ENCODE data around the gene PAPPA. TPM values are rescaled to one million over a fixed set of nuclear protein-coding genes. Genes with fewer than 3 reads are reported as not detected.

Gene PAPPA
- total RNA-seq, 2 donors from 2014 or later, result 2.4 to 9.8 TPM

- no peak for DNase-seq
- no peak for ATAC-seq
- intact Hi-C loops (cut with DNase I), result no loop called here
These were observed 265.6 kb downstream of the PAPPA start for GRCh38 chr9:116419181-116419580.

GRCh38 chr9:116420993-116421538 lies 267.5 kb downstream of the PAPPA start:
- DNase-seq (no peak), ATAC-seq (no peak)
- intact Hi-C loops (cut with DNase I), result no loop called here

- DNase-seq (no peak), ATAC-seq (no peak)
- intact Hi-C loops (cut with DNase I), result no loop called here
These were observed 268.8 kb downstream of the PAPPA start for GRCh38 chr9:116422119-116422979.

GRCh38 chr9:116423149-116423548 lies 269.6 kb downstream of the PAPPA start:
- no peak for ATAC-seq
- DNase-seq, result no peak
- intact Hi-C loops (cut with DNase I), result no loop called here

- ATAC-seq (no peak), DNase-seq (no peak)
- intact Hi-C loops (cut with DNase I), result no loop called here
These were observed 271.7 kb downstream of the PAPPA start for GRCh38 chr9:116425244-116425643.

GRCh38 chr9:116430849-116431248 lies 277.3 kb downstream of the PAPPA start:
- ATAC-seq (no peak), DNase-seq (no peak)
- intact Hi-C loops (cut with DNase I), result no loop called here

- ATAC-seq (no peak), DNase-seq (no peak)
- intact Hi-C loops (cut with DNase I), result no loop called here
These were observed 278.5 kb downstream of the PAPPA start for GRCh38 chr9:116432051-116432450.

GRCh38 chr9:116434314-116434713 lies 280.7 kb downstream of the PAPPA start:
- intact Hi-C loops (cut with DNase I), result no loop called here
- ATAC-seq (no peak), DNase-seq (no peak)

GRCh38 chr9:116435706-116436105 lies 282.1 kb downstream of the PAPPA start:
- no peak for DNase-seq
- intact Hi-C loops (cut with DNase I), result no loop called here
- no peak for ATAC-seq

GRCh38 chr9:116436121-116436520 lies 282.5 kb downstream of the PAPPA start:
- intact Hi-C loops (cut with DNase I), result no loop called here
- ATAC-seq (no peak), DNase-seq (no peak)

- intact Hi-C loops (cut with DNase I), result no loop called here
- no peak for ATAC-seq
- no peak for DNase-seq
These were observed 284.1 kb downstream of the PAPPA start for GRCh38 chr9:116437411-116438370.

- intact Hi-C loops (cut with DNase I), result no loop called here
- no peak for DNase-seq
- no peak for ATAC-seq
These were observed 288.9 kb downstream of the PAPPA start for GRCh38 chr9:116442528-116442927.

- intact Hi-C loops (cut with DNase I), result no loop called here
- no peak for DNase-seq
- ATAC-seq, result peak in 1 of 2 donors; percentile 66
These were observed 294.3 kb downstream of the PAPPA start for GRCh38 chr9:116447934-116448333.

- DNase-seq (no peak), ATAC-seq (no peak)
- intact Hi-C loops (cut with DNase I), result no loop called here
These were observed 294.8 kb downstream of the PAPPA start for GRCh38 chr9:116448431-116448830.

- DNase-seq (no peak), ATAC-seq (no peak)
- intact Hi-C loops (cut with DNase I), result no loop called here
These were observed 296.4 kb downstream of the PAPPA start for GRCh38 chr9:116449949-116450348.

GRCh38 chr9:116450378-116451139 lies 297.0 kb downstream of the PAPPA start:
- DNase-seq (no peak), ATAC-seq (peak in 1 of 2 donors; percentile 60)
- intact Hi-C loops (cut with DNase I), result no loop called here

- DNase-seq (no peak), ATAC-seq (no peak)
- intact Hi-C loops (cut with DNase I), result no loop called here
These were observed 298.0 kb downstream of the PAPPA start for GRCh38 chr9:116451500-116452115.

Data from left cardiac atrium (tissue), 4 donors.